AG08395 (cell line): Measurements from ENCODE around the gene GLIS1.

Experiments used
- DNase-seq: peaks from one replicate; pipeline ENCODE4 v3.0.0; 2012; ENCODE audit warnings: mixed read lengths, low spot score

GLIS1 gene

GRCh38 chr1:53485478-53486394 lies 253.2 kb downstream of the GLIS1 start:
- DNase-seq = peak; percentile 89

GRCh38 chr1:53484705-53485477 lies 254.1 kb downstream of the GLIS1 start:
- no peak for DNase-seq

GRCh38 chr1:53483656-53484055 lies 255.3 kb downstream of the GLIS1 start:
- no peak for DNase-seq

- DNase-seq = no peak
These were observed 255.8 kb downstream of the GLIS1 start for GRCh38 chr1:53483170-53483569.

- DNase-seq = no peak
These were observed 256.4 kb downstream of the GLIS1 start for GRCh38 chr1:53482441-53483153.

GRCh38 chr1:53481456-53481855 lies 257.5 kb downstream of the GLIS1 start:
- DNase-seq = no peak

- DNase-seq = no peak
These were observed 258.3 kb downstream of the GLIS1 start for GRCh38 chr1:53480678-53481077.

- no peak for DNase-seq
These were observed 260.5 kb downstream of the GLIS1 start for GRCh38 chr1:53478502-53478818.

- DNase-seq = no peak
These were observed 261.1 kb downstream of the GLIS1 start for GRCh38 chr1:53477651-53478501.

- DNase-seq = no peak
These were observed 262.4 kb downstream of the GLIS1 start for GRCh38 chr1:53476579-53476978.

GRCh38 chr1:53475664-53476063 lies 263.3 kb downstream of the GLIS1 start:
- no peak for DNase-seq

GRCh38 chr1:53473463-53473862 lies 265.5 kb downstream of the GLIS1 start:
- DNase-seq = no peak

- DNase-seq = no peak
These were observed 268.0 kb downstream of the GLIS1 start for GRCh38 chr1:53471000-53471399.

GRCh38 chr1:53470584-53470983 lies 268.4 kb downstream of the GLIS1 start:
- DNase-seq = no peak

- peak; percentile 95 for DNase-seq
These were observed 268.8 kb downstream of the GLIS1 start for GRCh38 chr1:53470155-53470554.

- no peak for DNase-seq
These were observed 269.6 kb downstream of the GLIS1 start for GRCh38 chr1:53469373-53469772.

- no peak for DNase-seq
These were observed 270.6 kb downstream of the GLIS1 start for GRCh38 chr1:53468374-53468773.

GRCh38 chr1:53467391-53467790 lies 271.6 kb downstream of the GLIS1 start:
- DNase-seq = no peak

GRCh38 chr1:53465023-53465957 lies 273.7 kb downstream of the GLIS1 start:
- no peak for DNase-seq
